ENCODE results near the gene TFPI2. TPM values are rescaled to one million over a fixed set of nuclear protein-coding genes. Genes with fewer than 3 reads are reported as not detected.
A peak's percentile ranks its signal among the peaks of the same experiment; 100 is the strongest.

TFPI2 gene
- total RNA-seq, 2 experiments from 2014 or later = not detected

DNA sequence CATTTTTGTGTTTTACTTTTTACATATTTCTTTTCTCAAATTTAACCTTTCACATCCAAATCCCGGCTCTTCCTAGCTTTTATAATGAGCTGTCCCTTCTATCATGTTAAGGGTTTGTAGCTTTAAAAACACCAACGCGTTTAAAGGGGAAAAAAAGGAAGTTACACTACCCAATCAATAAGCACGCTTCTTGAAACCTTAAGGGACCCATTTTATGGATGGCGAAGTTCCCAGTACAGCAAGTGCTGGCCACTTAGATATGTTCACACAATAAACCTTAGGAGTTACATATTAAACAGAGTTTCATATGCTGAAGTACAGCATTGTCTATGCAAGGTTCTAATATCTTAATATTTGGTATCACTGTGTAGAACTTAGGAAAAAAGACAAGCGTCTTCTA lies 32.7 kb upstream of the TFPI2 start:
- Mint-ChIP-seq H3K27me3 (peaks cover 45% of the 10 kb centered on the region), H3K4me1 (ENCODE audit: low read depth) (no peaks in the 10 kb centered on the region), H3K36me3 (ENCODE audit: low read depth) (no peaks in the 10 kb centered on the region), H3K27ac (no peak overlapping the region), H3K9me3 (no peaks in the 10 kb centered on the region), H3K4me3 (no peak overlapping the region)
- intact Hi-C loops (cut with DNase I, micrococcal nuclease) = no loop called here
- ATAC-seq (ENCODE audit: poor library complexity) (no peak), DNase-seq (no peak)
- H3K36me3 ChIP-seq (ENCODE audit: insufficient read depth, low read length) = no peaks in the 10 kb centered on the region
- peaks cover 21 to 26% of the 10 kb centered on the region in 2 experiments for H3K27me3 ChIP-seq (ENCODE audit: control insufficient read depth in 1 of 2, insufficient read depth in 2 of 2, low read length in 2 of 2)
- H3K9me3 ChIP-seq (ENCODE audit: control insufficient read depth in 1 of 2, insufficient read depth in 1 of 2, low read length in 2 of 2) = peaks cover 0 to 4% of the 10 kb centered on the region in 2 experiments
- TF ChIP-seq, protein P1, sequence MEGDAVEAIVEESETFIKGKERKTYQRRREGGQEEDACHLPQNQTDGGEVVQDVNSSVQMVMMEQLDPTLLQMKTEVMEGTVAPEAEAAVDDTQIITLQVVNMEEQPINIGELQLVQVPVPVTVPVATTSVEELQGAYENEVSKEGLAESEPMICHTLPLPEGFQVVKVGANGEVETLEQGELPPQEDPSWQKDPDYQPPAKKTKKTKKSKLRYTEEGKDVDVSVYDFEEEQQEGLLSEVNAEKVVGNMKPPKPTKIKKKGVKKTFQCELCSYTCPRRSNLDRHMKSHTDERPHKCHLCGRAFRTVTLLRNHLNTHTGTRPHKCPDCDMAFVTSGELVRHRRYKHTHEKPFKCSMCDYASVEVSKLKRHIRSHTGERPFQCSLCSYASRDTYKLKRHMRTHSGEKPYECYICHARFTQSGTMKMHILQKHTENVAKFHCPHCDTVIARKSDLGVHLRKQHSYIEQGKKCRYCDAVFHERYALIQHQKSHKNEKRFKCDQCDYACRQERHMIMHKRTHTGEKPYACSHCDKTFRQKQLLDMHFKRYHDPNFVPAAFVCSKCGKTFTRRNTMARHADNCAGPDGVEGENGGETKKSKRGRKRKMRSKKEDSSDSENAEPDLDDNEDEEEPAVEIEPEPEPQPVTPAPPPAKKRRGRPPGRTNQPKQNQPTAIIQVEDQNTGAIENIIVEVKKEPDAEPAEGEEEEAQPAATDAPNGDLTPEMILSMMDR (IDR thresholded peaks at IDR 0.05) = no peak
- no peak overlapping the region for H3K27ac ChIP-seq (ENCODE audit: low read depth in 1 of 2, low read length in 2 of 2)
- H3K4me3 ChIP-seq (ENCODE audit: low read length) = no peak overlapping the region
- POLR2A ChIA-PET = no interaction called here
- CTCF ChIA-PET = no interaction called here
- H3K4me1 ChIP-seq (ENCODE audit: insufficient read depth, low read length) = peaks cover 9% of the 10 kb centered on the region

DNA sequence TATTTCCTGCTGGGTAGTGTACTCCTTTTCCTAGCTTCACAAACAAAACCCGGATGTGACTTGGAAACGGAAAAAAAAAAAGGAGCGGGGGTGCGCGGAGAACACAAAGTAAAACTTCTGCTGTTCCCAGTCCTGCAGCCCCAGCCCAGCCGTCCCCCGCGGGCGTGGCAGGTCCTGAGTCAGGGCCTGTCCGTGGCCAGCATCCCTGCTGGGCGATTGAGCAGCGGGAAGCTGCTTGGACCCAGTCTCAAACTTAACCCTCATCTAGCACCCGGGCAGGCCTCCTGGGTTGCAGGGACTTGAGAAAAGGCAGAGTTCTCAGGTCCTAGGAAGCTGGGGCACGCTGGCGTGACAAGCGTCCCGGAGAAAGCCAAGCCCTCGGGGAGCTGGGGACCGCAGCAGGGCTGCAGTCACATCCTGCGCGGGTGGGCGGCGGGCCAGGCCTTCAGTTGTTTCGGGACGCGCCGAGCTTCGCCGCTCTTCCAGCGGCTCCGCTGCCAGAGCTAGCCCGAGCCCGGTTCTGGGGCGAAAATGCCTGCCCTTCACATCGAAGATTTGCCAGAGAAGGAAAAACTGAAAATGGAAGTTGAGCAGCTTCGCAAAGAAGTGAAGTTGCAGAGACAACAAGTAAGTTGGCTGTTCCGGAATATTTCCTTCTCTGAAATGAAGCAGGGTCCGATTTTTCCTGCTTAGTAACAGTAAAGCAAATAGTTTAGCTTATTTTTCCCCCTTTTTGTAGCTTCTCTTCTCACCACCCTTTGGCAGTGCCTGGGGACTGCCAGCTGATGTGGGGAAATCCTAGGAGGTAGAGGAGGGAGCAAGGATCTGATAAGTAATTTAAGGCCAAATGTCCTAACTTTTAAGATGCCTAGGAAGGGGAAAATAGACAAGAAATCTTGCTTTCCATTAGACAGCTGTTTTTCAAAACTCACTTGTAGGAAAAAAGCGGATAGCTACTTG lies 31.3 kb upstream of the TFPI2 start, which contains the start of gene GNG11:
Gene GNG11, plus strand, starts transcription at position 129 of the 960 bp plus-strand sequence. Its CDS starts 403 bp downstream, at position 532.
- ATAC-seq (ENCODE audit: poor library complexity) (no peak), DNase-seq (peak in 5 of 14 experiments; percentile 0 to 32 (median 9))
- H3K36me3 ChIP-seq (ENCODE audit: insufficient read depth, low read length) = no peaks in the 10 kb centered on the region
- Mint-ChIP-seq H3K27me3 (peaks cover 45% of the 10 kb centered on the region), H3K4me1 (ENCODE audit: low read depth) (no peaks in the 10 kb centered on the region), H3K4me3 (peak within 1 kb of the TSS; percentile 25), H3K9me3 (no peaks in the 10 kb centered on the region), H3K36me3 (ENCODE audit: low read depth) (no peaks in the 10 kb centered on the region), H3K27ac (no peak within 1 kb of the TSS)
- H3K27ac ChIP-seq (ENCODE audit: low read depth in 1 of 2, low read length in 2 of 2) = no peak within 1 kb of the TSS
- H3K27me3 ChIP-seq (ENCODE audit: control insufficient read depth in 1 of 2, insufficient read depth in 2 of 2, low read length in 2 of 2) = peaks cover 21 to 26% of the 10 kb centered on the region in 2 experiments
- H3K9me3 ChIP-seq (ENCODE audit: control insufficient read depth in 1 of 2, insufficient read depth in 1 of 2, low read length in 2 of 2) = peaks cover 0 to 4% of the 10 kb centered on the region in 2 experiments
- ChIA-PET POLR2A (no interaction called here), CTCF (no interaction called here)
- peak within 1 kb of the TSS; percentile 40 for H3K4me3 ChIP-seq (ENCODE audit: low read length)
- TF ChIP-seq, protein P1 (IDR thresholded peaks at IDR 0.05) = no peak
- intact Hi-C loops (cut with DNase I, micrococcal nuclease) = no loop called here
- H3K4me1 ChIP-seq (ENCODE audit: insufficient read depth, low read length) = peaks cover 9% of the 10 kb centered on the region

DNA sequence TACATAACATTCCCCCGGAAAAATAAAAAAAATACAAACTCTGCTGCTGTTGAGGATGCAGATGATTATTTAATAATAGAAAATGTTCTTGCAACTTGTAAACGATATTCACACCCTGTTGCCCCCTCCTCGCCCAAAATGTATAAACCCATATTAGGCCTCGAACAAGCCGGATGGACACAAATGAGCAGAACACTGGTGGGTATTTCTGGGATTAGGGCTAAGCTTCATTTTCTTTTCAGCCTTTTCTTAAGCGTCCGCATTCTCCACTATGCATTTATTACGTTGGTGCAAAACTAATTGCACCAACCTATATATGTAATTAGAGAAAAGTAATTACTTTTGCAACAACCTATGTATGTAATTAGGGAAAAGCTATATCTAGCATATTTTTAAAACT lies 30.6 kb upstream of the TFPI2 start:
- Histone ChIP-seq H3K27ac (ENCODE audit: low read depth in 1 of 2, low read length in 2 of 2) (no peak overlapping the region), H3K27me3 (ENCODE audit: control insufficient read depth in 1 of 2, insufficient read depth in 2 of 2, low read length in 2 of 2) (peaks cover 21 to 26% of the 10 kb centered on the region in 2 experiments), H3K4me1 (ENCODE audit: insufficient read depth, low read length) (peaks cover 9% of the 10 kb centered on the region), H3K36me3 (ENCODE audit: insufficient read depth, low read length) (no peaks in the 10 kb centered on the region), H3K4me3 (ENCODE audit: low read length) (no peak overlapping the region), H3K9me3 (ENCODE audit: control insufficient read depth in 1 of 2, insufficient read depth in 1 of 2, low read length in 2 of 2) (peaks cover 0 to 4% of the 10 kb centered on the region in 2 experiments)
- no peak for ATAC-seq (ENCODE audit: poor library complexity)
- H3K27me3 Mint-ChIP-seq = peaks cover 40% of the 10 kb centered on the region
- DNase-seq = no peak
- no peaks in the 10 kb centered on the region for H3K36me3 Mint-ChIP-seq (ENCODE audit: low read depth)
- H3K4me3 Mint-ChIP-seq = no peak overlapping the region
- TF ChIP-seq, protein P1 (IDR thresholded peaks at IDR 0.05) = no peak
- POLR2A ChIA-PET = no interaction called here
- no peaks in the 10 kb centered on the region for H3K9me3 Mint-ChIP-seq
- CTCF ChIA-PET = interaction anchor here (1.2 kb wide), 1 partner anchor 10 kb away, joined by 4 read pairs; no protein-coding TSS in a partner anchor
- no peak overlapping the region for H3K27ac Mint-ChIP-seq
- intact Hi-C loops (cut with DNase I, micrococcal nuclease) = no loop called here
- no peaks in the 10 kb centered on the region for H3K4me1 Mint-ChIP-seq (ENCODE audit: low read depth)

Measured in CD4-positive, alpha-beta T cell (primary cell).